CD4-positive, alpha-beta T cell treated with Interleukin-6 for 4 hours (primary cell): ENCODE measurements around the gene ATP2A1.
"Not testable (repeated sequence)": the region's sequence is repeated elsewhere in the genome, so short reads cannot be mapped to it uniquely, and the experiment has no call there.

ENCODE experiments used
- DNase-seq: peaks from one replicate; pipeline ENCODE4 v3.0.0-alpha.2; 2020; ENCODE audit warnings: mixed read lengths

ATP2A1 gene

DNA sequence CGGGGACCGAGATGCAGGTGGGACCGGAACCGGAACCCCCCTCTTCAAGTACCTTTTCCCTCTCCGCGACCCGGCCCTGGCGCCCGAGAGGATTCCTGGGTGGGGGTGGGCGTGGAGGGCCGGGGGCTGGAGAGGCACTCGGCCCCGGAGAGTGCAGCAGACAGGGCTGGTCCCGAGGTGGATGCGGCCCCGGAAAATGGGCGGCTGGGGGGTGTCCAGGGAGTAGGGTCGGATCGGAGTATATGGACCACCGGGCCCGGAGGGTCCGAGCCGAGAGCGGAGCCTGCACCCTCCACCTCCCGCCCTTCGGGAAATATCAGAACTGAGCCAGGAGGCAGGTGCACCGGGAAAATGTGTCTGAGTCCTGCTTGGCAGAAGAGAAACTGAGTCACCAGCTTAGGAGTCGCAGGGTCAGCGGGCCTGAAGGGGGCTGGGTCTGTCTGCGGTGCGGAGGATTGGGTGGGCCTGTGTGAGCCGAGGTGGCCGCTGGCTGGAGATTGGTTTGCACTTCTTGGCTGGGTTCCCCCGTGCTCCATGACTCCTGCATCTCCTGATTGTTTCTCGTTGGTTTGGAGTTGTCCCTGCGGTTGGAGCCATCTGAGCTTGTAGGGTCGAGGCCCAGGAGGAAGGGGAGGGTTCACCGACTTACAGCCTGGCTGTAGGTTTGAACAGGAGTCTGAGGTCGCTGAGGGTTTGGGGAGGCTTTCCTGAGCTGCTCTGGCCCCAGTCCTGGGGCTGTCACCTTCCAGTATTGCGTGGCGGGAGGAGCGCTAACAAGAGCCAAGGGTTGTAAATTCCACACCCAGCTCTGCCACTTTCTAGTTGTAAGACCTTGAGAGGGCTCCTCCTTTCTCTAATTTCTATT, 14.1 kb upstream of the ATP2A1 start:
- DNase-seq = peak; percentile 16

DNA sequence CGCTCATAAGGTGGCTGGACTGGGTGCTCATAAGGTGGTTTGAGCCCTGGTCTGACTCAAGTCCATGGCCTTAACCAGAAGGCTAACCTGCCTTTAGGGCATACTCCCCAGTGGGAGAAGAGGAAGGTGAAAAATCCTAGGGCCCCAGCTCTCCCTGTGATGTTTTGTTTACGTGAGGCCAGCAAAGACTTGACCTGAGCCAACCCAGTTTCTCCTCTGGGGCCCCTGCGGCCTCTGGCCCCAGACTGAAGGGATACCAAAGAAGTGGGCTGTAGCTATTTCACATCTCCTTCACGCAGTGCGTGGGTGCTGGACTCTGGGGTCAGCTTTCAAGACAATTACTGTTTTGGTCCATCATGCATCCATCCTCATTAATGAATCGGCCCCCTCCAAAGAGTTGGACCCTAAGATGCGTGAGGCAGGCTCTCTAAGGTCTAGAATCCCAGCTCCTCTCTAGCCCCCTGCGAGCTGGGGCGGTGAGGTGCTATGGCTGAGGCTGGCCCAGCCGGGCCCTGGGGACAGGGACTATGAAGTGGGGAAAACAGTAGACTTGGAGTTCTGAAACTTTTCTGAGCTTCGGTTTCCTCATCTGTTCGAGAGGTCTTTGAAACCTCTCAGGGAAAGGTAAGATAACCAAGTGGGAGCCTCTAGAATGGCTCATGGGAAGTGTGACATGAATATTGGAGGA, 13.1 kb upstream of the ATP2A1 start:
- DNase-seq = no peak

DNA sequence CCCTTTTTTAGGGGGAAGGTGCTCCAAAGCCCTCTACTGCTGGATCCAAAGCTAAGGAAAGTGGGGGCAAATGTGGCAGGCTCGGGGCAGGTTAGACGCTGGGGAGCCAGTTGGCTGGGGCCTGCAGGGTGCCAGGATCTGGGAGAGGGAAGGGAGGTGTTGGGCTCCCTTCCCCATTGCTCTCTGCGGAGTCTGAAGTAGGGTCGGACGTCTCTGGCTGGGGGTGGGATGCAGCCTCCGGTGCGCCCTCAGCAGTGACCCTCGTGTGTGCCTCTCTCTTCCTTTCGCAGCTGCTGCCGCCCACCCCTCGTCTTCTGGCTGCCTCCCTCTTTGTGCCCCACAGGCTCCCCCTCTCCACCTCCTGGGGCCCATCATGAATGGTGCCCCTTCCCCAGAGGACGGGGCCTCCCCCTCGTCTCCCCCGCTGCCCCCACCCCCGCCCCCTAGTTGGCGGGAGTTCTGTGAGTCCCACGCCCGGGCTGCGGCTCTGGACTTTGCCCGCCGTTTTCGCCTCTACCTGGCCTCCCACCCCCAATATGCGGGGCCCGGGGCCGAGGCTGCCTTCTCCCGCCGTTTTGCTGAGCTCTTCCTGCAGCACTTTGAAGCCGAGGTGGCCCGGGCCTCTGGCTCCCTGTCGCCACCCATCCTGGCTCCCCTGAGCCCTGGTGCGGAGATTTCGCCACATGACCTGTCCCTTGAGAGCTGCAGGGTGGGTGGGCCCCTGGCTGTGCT, 12.4 kb upstream of the ATP2A1 start:
- no peak for DNase-seq

DNA sequence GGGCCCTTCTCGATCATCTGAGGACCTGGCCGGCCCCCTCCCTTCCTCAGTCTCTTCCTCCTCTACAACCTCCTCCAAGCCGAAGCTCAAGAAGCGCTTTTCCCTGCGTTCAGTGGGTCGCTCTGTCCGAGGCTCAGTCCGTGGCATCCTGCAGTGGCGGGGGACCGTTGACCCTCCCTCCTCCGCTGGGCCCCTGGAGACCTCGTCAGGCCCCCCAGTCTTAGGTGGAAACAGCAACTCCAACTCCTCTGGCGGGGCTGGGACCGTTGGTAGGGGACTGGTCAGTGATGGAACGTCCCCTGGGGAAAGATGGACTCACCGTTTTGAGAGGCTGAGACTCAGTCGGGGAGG, 11.9 kb upstream of the ATP2A1 start:
- no peak for DNase-seq

DNA sequence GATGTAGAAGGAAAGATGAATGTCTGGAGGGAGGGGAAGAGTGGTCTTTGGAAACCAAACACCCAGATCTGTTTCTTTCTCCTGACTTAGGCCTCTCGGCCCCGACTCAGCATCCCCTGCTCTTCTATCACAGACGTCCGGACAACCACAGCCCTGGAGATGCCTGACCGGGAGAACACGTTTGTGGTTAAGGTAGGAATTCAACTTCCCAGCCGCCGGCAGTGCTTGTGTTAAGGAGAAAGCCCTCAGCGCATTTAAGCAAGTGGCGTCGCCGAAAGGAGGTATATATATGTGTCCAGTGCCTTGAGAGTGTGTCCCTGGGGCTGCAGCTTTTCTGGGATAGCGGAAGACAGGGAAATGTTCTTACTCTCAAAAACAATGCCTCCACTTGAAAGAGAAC, 11.0 kb upstream of the ATP2A1 start:
- DNase-seq = no peak

DNA sequence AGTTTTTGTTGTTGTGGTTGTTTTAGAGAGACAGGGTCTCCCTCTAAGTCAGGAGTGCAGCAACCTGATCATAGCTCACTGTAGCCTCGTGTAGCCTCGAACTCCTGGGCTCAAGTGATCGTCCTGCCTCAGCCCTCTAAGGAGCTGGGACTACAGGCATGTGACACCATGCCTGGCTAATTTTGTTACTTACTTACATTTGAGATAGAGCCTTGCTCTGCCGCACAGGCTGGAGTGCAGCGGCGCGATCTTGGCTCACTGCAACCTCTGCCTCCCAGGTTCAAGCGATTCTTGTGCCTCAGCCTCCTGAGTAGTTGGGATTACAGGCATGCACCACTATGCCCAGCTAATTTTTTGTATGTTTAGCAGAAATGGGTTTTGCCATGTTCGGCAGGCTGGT, 10.6 kb upstream of the ATP2A1 start:
- DNase-seq = not testable (repeated sequence)

DNA sequence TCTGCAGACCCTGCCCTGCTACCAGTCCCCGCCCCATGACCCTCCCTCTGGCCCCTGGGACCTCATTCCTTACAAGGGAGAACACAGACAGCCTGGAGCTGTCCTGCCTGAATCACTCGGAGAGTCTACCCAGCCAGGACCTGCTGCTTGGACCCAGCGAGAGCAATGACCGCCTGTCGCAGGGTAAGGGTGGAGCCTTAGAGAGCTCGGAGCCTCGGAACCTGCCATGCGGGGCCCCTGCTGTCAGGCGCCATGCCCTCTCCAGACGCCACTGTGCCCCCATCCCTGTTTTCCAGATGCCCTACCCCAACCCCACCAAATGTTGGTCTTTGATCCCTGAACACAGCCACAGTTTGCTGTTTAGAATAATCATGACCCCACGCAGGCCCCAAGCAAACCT, 9.1 kb upstream of the ATP2A1 start:
- DNase-seq = no peak

DNA sequence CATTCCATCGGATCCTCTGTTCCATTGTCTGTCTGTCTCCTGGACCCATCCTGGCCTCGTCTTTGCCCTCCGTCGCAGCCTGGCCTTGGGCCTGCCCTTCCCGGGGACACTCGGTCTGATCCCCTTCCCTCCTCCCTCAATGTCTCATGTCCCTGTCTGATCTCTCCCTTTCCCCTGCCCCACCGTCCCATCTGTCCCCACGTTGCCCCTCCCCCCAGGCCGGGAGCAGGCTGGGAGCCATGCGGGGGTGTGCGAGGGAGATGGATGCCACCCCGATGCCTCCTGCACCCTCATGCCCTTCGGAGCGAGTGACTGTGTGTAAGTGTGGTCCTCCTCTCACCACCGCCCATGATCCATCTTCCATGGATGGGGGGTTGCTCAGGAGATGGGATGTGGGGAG, 5.3 kb upstream of the ATP2A1 start:
- no peak for DNase-seq

DNA sequence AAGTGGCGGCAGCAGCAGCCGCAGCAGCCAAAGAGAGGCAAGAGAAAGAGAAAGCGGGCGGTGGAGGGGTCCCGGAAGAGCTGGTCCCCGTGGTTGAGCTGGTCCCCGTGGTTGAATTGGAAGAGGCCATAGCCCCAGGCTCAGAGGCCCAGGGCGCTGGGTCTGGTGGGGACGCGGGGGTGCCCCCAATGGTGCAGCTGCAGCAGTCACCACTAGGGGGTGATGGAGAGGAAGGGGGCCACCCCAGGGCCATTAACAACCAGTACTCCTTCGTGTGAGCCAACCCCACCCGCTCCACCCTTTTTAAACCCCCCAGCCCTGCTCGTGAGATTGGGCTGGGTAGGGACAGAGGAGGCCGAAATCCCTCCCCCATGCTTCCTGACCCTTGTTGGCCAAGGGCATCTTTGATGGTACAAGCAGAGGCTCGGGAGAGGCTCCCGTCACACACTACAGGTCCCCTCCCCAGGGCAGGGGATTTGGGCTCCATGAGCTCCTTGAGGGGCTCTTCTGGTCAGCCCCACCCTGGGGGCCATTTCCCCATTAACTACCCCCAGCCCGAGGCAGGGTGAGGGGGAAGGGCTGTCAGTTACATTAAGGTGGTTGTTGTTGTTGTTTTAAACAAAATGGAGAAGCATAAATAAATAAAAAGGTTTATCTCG, 4.6 kb upstream of the ATP2A1 start:
- DNase-seq = peak; percentile 55

DNA sequence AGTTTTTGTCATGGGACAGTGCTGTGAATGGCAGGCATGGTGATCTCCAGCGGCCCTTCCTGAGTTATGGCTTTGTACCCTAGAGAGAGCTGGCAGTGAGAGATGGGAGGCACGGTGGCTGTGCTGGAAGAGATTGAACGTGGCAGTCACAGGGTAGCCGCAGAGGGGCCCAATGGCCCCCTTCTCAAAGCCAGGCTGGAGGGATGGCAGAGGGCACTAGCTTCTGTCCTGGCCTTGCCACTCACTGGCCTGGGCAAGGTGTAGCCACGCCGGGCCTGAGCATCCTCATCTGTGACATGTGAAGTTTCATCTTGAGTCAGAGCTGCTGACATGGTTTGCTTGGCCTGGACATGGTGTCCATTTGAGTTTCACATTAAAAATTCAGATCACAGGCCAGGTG, 3.9 kb upstream of the ATP2A1 start:
- no peak for DNase-seq

DNA sequence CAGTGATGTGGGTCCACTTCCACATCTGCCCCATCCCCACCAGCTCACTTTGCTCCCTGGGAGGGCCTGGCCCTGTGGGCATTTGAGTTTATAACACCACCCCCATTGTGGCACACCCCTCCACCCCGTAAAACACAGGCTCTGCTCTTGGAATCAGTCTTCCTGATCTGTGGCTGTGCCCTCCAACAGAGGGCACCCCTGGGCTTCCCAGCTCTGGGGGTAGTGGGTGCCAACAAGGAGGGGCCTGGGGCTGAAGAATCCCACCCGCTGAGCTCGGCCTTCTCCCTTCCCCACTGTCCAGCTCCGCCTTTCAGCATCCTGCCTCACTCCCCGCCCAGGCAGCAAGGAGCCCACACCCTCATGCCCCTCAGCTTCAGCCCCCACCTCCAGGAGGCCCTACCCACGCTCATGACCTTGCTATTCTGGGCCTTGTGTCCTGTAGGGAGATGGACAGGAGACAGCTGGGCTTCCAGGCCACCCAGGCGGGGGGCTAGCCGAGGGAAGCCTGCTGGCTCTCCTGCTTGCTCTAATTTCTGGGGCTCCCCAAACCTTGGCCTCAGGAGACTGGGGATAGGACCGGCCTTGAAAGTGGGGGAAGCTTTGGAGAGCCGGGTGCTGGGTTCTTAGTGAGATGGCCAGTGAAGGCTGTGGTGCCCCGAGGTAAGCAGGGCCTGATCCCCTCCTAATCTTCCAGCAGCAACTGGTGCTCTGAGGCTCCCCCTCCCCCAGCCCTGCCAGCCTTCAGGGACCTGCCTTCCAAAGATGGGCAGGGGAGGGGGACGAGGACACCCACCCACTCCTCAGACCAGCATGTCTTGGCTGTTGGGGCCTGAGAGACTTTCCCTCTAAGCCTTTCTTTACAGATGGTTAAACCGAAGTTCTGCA, 2.9 kb upstream of the ATP2A1 start:
- no peak for DNase-seq

DNA sequence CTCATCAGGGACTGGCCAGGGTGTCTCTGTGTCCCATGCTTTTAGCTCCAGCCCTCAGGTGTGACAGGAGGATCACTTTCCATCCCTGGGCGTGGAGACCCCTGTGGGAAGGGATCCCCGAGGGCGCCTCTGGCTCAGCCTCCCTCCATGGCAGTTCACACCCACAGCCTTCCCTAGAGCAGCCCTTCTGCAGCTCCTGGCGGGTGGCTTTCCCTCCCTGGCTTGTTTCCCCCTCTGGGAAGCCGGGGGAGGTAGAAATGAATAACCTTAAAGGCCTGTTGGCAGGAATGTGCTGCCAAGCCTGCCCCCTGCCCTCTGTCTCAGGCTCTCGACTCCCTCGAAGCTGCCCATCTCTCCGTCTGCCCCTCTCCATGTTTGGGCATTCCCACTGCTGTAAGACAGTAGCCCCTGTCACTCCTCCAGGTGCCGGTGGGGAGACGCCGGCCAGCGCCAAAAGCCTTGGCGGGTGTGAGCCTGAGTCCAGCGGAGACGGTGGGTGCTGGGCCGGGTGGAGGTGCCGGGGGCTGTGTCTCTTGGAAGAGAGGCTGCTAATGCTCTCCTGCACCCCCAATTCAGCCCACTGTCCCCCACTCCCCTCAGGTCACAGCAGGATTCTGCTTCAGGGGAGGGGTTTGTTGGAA, 2.1 kb upstream of the ATP2A1 start:
- no peak for DNase-seq

DNA sequence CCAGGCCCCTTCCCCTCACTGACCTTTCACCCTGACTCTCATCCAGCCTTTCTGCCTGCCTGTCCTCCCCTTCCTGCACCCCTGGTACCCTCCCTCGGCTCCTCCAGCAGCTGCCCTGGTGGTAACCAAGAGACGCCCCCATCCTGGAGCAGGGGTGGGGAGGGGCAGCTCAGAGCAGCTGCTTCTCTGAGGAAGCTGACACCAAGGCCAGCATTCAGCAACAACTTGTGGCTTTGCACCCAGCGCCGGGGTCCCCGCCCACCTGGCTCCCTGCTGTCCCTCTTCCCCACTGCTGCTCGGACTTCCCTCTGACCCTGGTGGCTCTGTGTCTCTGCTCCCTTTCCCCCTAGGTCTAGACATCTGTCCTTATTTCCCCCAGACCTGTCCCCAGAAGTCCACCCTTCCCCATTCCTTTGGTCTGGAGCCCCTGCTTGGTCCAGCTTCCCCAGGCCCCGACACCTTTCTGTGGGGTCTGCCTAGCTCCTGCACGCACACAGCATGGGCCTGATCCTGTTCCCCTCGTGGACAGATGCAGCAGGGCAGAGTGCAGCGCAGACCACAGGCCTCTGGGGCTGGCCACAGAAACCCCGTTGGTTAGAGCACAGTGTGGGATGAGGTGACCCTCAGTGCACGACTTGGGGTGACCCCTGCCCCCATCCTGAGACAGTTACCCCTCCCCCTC, 1.2 kb upstream of the ATP2A1 start:
- no peak for DNase-seq

DNA sequence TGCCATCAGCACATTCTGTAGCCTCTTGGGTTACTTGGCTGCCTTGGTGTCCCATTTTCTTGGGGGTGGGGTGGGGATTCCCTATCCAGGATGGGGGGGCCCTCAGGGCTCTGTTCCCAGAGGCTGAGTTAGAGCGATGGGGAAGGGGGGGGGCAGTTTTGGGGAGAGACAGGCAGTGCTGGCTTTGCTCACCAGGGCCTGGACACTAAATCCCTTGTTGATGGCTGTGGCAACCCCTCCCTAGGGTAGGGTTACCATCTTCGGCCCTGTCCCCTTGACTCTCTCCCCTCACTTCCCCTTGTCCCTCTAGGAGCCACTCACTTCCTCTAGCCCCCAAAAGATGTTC, 660 bp upstream of the ATP2A1 start:
- DNase-seq = no peak

DNA sequence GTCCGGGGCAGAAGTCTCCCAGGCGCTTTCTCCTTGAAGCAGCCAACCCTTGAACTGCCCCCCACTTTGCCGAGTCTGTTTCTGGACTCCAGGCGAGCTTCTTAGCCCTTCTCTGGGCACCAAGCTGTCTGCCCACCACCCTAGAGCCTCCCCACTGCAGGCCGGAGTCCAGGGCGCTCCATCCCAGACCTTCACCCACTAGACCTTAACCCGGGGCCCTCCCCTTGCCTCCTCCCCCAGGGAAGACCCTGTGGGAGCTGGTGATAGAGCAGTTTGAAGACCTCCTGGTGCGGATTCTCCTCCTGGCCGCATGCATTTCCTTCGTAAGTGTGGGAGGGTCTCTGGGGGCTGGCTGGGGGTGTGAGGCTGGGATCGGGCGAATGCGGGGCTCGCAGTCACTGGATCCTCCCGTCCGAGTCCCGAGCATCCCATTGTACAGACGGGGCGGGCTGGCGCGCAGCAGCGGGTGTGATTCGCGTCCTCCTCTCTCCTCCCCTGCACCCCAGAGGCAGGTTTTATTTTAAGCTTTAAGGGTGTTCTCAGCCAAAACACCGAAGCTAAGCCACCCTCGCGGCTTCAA, 1.1 kb downstream of the ATP2A1 start:
- no peak for DNase-seq

DNA sequence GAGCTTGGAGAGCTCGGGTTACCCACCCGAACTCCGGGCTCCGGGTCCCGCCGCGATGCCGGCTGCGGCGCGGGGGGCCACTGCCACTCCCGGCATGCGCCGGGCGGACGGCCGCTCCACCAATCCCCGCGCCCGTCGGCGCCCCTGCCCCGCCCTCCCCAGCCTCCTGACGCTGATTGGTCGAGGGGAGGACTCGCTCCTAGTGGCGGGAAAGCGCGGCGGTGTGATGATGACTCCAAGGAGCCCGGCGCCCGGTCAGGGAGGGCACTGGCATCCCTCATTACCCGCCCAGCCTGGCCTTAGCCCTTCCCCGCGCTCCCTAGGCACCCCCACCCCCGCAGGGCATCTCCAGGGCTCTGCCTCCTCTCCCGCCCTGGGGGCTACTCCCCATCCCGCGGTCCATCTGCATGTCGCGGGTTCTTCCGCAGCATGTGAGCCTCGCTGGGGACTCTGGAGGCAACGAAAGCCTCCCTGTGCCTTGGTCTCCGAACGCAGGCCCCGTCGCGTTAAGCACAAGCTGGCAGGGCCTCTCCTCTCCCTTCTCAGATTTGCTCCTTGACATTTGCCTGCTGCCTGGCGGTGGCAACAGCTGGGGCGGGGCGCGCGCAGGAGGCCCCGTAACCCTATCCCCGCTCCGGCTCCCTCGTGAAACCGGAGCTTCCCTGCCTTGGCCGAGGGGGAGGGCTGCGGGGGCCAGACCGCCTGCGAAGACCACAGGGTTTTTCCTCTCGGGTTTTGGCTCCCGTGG, 1.7 kb downstream of the ATP2A1 start:
- peak; percentile 91 for DNase-seq

DNA sequence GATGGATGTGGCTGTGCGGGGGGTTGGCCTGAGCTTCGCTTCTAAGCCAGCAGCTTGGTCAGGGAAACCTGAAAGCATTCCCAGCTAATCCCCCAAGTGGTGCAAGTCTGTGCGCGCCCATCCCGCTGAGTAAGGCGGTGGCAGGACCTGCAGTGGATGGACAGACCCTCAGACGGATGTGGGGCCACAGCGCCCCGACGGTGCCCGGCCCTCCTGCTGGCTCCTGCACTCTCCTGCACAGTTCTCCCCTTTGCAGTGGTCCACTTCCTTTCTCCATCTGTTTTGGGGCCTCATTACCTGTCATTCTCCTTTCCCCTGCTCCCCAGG, 2.3 kb downstream of the ATP2A1 start:
- DNase-seq = no peak

DNA sequence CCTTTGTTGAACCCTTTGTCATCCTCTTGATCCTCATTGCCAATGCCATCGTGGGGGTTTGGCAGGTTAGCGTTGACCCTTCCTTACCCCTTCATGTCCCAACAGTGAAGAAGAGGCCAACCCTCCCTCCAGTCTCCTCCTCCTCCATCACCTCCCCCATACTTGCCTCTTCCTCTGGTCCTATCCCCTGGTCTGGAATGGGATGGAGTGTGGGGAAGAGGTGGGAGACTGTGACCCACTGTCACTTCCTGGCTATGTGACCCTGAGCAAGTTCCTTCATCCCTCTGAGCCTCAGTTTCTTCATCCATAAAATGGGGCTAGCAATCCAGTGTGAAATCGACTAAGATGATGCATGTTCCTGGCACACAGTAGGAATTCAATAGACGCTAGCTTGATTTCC, 2.7 kb downstream of the ATP2A1 start:
- no peak for DNase-seq

DNA sequence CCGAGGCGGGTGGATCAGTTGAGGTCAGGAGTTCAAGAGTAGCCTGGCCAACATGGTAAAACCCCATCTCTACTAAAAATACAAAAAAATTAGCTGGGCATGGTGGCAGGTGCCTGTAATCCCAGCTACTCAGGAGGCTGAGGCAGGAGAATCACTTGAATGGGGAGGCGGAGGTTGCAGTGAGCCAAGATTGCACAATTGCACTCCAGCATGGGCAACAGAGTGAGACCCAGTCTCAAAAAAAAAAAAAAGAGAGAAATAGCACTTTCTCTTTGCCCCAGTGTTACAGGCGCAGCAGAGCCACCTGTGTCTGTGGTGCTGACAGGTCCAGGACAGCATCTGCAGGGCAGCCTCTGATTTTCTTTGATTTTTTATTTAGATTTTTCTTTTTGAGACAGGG, 3.3 kb downstream of the ATP2A1 start:
- DNase-seq = not testable (repeated sequence)

DNA sequence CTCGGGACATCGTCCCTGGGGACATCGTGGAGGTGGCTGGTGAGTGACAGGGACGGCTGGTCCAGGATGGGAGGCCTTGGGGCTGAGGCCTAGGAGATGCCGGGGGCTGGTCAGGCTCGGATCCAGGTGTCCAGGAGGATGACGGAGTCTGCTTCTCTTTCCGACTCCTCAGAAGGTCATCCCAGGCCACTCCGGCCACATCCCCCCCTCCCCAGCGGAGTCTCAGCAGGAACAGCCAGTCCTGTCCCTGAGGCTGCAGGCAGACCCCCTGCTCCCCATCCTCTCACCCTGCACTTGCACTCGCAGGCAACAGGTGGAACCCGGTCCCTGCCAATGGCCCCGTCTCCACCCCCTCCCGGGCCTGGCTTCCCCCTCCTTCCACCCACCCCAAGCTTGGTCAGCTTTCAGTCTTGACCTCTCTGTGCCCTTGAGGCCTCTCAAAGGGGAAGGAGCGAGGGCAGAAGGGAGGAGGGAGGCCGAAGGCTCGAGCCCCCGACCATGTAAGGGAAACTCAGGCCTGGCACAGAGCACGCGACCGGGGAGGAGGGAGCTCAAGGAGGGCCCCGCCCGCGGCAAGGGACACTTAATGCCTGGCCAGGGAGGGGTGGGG, 4.4 kb downstream of the ATP2A1 start:
- no peak for DNase-seq
